ENCODE data around the gene CDS2.

The CDS2 gene

GRCh38 chr20:5171790-5172164 lies 45.0 kb downstream of the CDS2 start:
- Histone ChIP-seq H3K23ac (ENCODE audit: low read length) (no peak overlapping the region), H3K56ac (ENCODE audit: low read length) (no peak overlapping the region), H3K79me2 (ENCODE audit: control insufficient read depth, insufficient read depth, low read length) (no peaks in the 10 kb centered on the region), H3K4me3 (ENCODE audit: low read length) (no peak overlapping the region), H3K9ac (ENCODE audit: low read length) (no peak overlapping the region), H2BK15ac (replicated peaks; ENCODE audit: low read depth) (no peak overlapping the region), H3K4me1 (ENCODE audit: control insufficient read depth, low read depth, low read length) (peaks cover 5% of the 10 kb centered on the region), H3K4me2 (ENCODE audit: low read length) (no peak overlapping the region), H4K5ac (ENCODE audit: low read length) (no peak overlapping the region), H2BK120ac (ENCODE audit: low read depth, low read length) (no peak overlapping the region), H3K27me3 (ENCODE audit: insufficient read depth, low read length, poor library complexity) (no peaks in the 10 kb centered on the region), H4K8ac (ENCODE audit: low read depth, low read length) (no peak overlapping the region), H3K36me3 (ENCODE audit: control insufficient read depth, insufficient read depth, low read length) (no peaks in the 10 kb centered on the region), H2AK5ac (ENCODE audit: low read length) (no peak overlapping the region), H3K79me1 (ENCODE audit: low read length) (peaks cover 20% of the 10 kb centered on the region), H3K27ac (ENCODE audit: low read depth, low read length) (no peak overlapping the region), H3K4ac (ENCODE audit: low read depth, low read length) (no peak overlapping the region), H2BK5ac (ENCODE audit: low read length) (no peak overlapping the region), H3K18ac (ENCODE audit: low read length) (no peak overlapping the region)
- no CpG with 5 or more reads among the region's 4 CpGs for WGBS (ENCODE audit: extremely low coverage, insufficient coverage, low lambda C conversion rate)
- no peak for DNase-seq

GRCh38 chr20:5172167-5172601 lies 45.4 kb downstream of the CDS2 start:
- Histone ChIP-seq H3K9ac (ENCODE audit: low read length) (no peak overlapping the region), H2BK15ac (replicated peaks; ENCODE audit: low read depth) (no peak overlapping the region), H2AK5ac (ENCODE audit: low read length) (no peak overlapping the region), H3K79me1 (ENCODE audit: low read length) (peaks cover 18% of the 10 kb centered on the region), H2BK120ac (ENCODE audit: low read depth, low read length) (no peak overlapping the region), H3K56ac (ENCODE audit: low read length) (no peak overlapping the region), H2BK5ac (ENCODE audit: low read length) (no peak overlapping the region), H3K18ac (ENCODE audit: low read length) (no peak overlapping the region), H3K4ac (ENCODE audit: low read depth, low read length) (no peak overlapping the region), H4K5ac (ENCODE audit: low read length) (no peak overlapping the region), H3K4me3 (ENCODE audit: low read length) (no peak overlapping the region), H3K27me3 (ENCODE audit: insufficient read depth, low read length, poor library complexity) (no peaks in the 10 kb centered on the region), H3K4me2 (ENCODE audit: low read length) (no peak overlapping the region), H3K23ac (ENCODE audit: low read length) (no peak overlapping the region), H3K27ac (ENCODE audit: low read depth, low read length) (no peak overlapping the region), H3K79me2 (ENCODE audit: control insufficient read depth, insufficient read depth, low read length) (no peaks in the 10 kb centered on the region), H3K36me3 (ENCODE audit: control insufficient read depth, insufficient read depth, low read length) (no peaks in the 10 kb centered on the region), H4K8ac (ENCODE audit: low read depth, low read length) (no peak overlapping the region), H3K4me1 (ENCODE audit: control insufficient read depth, low read depth, low read length) (peaks cover 5% of the 10 kb centered on the region)
- DNase-seq: no peak
- WGBS (ENCODE audit: extremely low coverage, insufficient coverage, low lambda C conversion rate): no CpG with 5 or more reads among the region's 8 CpGs

- H3K36me3 ChIP-seq (ENCODE audit: control insufficient read depth, insufficient read depth, low read length): no peaks in the 10 kb centered on the region
- peaks cover 18% of the 10 kb centered on the region for H3K79me1 ChIP-seq (ENCODE audit: low read length)
- H3K4me1 ChIP-seq (ENCODE audit: control insufficient read depth, low read depth, low read length): peaks cover 5% of the 10 kb centered on the region
- no peak overlapping the region for H3K4ac ChIP-seq (ENCODE audit: low read depth, low read length)
- H3K23ac ChIP-seq (ENCODE audit: low read length): no peak overlapping the region
- no peak overlapping the region for H4K5ac ChIP-seq (ENCODE audit: low read length)
- no peak overlapping the region for H4K8ac ChIP-seq (ENCODE audit: low read depth, low read length)
- no peak overlapping the region for H3K18ac ChIP-seq (ENCODE audit: low read length)
- no peak overlapping the region for H2AK5ac ChIP-seq (ENCODE audit: low read length)
- H3K27ac ChIP-seq (ENCODE audit: low read depth, low read length): no peak overlapping the region
- no peak overlapping the region for H3K4me2 ChIP-seq (ENCODE audit: low read length)
- WGBS (ENCODE audit: extremely low coverage, insufficient coverage, low lambda C conversion rate): no CpG with 5 or more reads among the region's 8 CpGs
- no peak overlapping the region for H2BK5ac ChIP-seq (ENCODE audit: low read length)
- H2BK15ac ChIP-seq (replicated peaks; ENCODE audit: low read depth): no peak overlapping the region
- H2BK120ac ChIP-seq (ENCODE audit: low read depth, low read length): no peak overlapping the region
- H3K56ac ChIP-seq (ENCODE audit: low read length): no peak overlapping the region
- H3K79me2 ChIP-seq (ENCODE audit: control insufficient read depth, insufficient read depth, low read length): no peaks in the 10 kb centered on the region
- no peak overlapping the region for H3K9ac ChIP-seq (ENCODE audit: low read length)
- H3K4me3 ChIP-seq (ENCODE audit: low read length): no peak overlapping the region
- no peak for DNase-seq
- H3K27me3 ChIP-seq (ENCODE audit: insufficient read depth, low read length, poor library complexity): no peaks in the 10 kb centered on the region
These were observed 46.2 kb downstream of the CDS2 start for GRCh38 chr20:5172903-5173463.

- Histone ChIP-seq H3K9ac (ENCODE audit: low read length) (no peak overlapping the region), H2BK120ac (ENCODE audit: low read depth, low read length) (no peak overlapping the region), H3K27ac (ENCODE audit: low read depth, low read length) (no peak overlapping the region), H4K5ac (ENCODE audit: low read length) (no peak overlapping the region), H3K79me2 (ENCODE audit: control insufficient read depth, insufficient read depth, low read length) (no peaks in the 10 kb centered on the region), H3K18ac (ENCODE audit: low read length) (no peak overlapping the region), H2BK5ac (ENCODE audit: low read length) (no peak overlapping the region), H3K79me1 (ENCODE audit: low read length) (peaks cover 18% of the 10 kb centered on the region), H4K8ac (ENCODE audit: low read depth, low read length) (no peak overlapping the region), H2AK5ac (ENCODE audit: low read length) (no peak overlapping the region), H2BK15ac (replicated peaks; ENCODE audit: low read depth) (no peak overlapping the region), H3K4me1 (ENCODE audit: control insufficient read depth, low read depth, low read length) (peaks cover 4% of the 10 kb centered on the region), H3K4me2 (ENCODE audit: low read length) (no peak overlapping the region), H3K4ac (ENCODE audit: low read depth, low read length) (no peak overlapping the region), H3K27me3 (ENCODE audit: insufficient read depth, low read length, poor library complexity) (no peaks in the 10 kb centered on the region), H3K36me3 (ENCODE audit: control insufficient read depth, insufficient read depth, low read length) (no peaks in the 10 kb centered on the region), H3K23ac (ENCODE audit: low read length) (no peak overlapping the region), H3K56ac (ENCODE audit: low read length) (no peak overlapping the region), H3K4me3 (ENCODE audit: low read length) (no peak overlapping the region)
- no CpG with 5 or more reads among the region's 4 CpGs for WGBS (ENCODE audit: extremely low coverage, insufficient coverage, low lambda C conversion rate)
- DNase-seq: no peak
These were observed 46.9 kb downstream of the CDS2 start for GRCh38 chr20:5173751-5174150.

GRCh38 chr20:5177071-5177470 lies 50.3 kb downstream of the CDS2 start:
- Histone ChIP-seq H3K4me1 (ENCODE audit: control insufficient read depth, low read depth, low read length) (no peaks in the 10 kb centered on the region), H3K4me2 (ENCODE audit: low read length) (no peak overlapping the region), H3K23ac (ENCODE audit: low read length) (no peak overlapping the region), H4K5ac (ENCODE audit: low read length) (no peak overlapping the region), H3K27me3 (ENCODE audit: insufficient read depth, low read length, poor library complexity) (no peaks in the 10 kb centered on the region), H3K56ac (ENCODE audit: low read length) (no peak overlapping the region), H3K9ac (ENCODE audit: low read length) (no peak overlapping the region), H3K4ac (ENCODE audit: low read depth, low read length) (no peak overlapping the region), H3K79me2 (ENCODE audit: control insufficient read depth, insufficient read depth, low read length) (no peaks in the 10 kb centered on the region), H2AK5ac (ENCODE audit: low read length) (no peak overlapping the region), H3K18ac (ENCODE audit: low read length) (no peak overlapping the region), H3K36me3 (ENCODE audit: control insufficient read depth, insufficient read depth, low read length) (no peaks in the 10 kb centered on the region), H3K79me1 (ENCODE audit: low read length) (peaks cover 7% of the 10 kb centered on the region), H2BK5ac (ENCODE audit: low read length) (no peak overlapping the region), H4K8ac (ENCODE audit: low read depth, low read length) (no peak overlapping the region), H2BK15ac (replicated peaks; ENCODE audit: low read depth) (no peak overlapping the region), H2BK120ac (ENCODE audit: low read depth, low read length) (no peak overlapping the region), H3K27ac (ENCODE audit: low read depth, low read length) (no peak overlapping the region), H3K4me3 (ENCODE audit: low read length) (no peak overlapping the region)
- WGBS (ENCODE audit: extremely low coverage, insufficient coverage, low lambda C conversion rate): no CpG with 5 or more reads among the region's 6 CpGs
- DNase-seq: peak; percentile 50

- no peak overlapping the region for H3K4me2 ChIP-seq (ENCODE audit: low read length)
- H3K4ac ChIP-seq (ENCODE audit: low read depth, low read length): no peak overlapping the region
- H3K9ac ChIP-seq (ENCODE audit: low read length): no peak overlapping the region
- H2BK15ac ChIP-seq (replicated peaks; ENCODE audit: low read depth): no peak overlapping the region
- no CpG with 5 or more reads among the region's 3 CpGs for WGBS (ENCODE audit: extremely low coverage, insufficient coverage, low lambda C conversion rate)
- H2AK5ac ChIP-seq (ENCODE audit: low read length): no peak overlapping the region
- H3K56ac ChIP-seq (ENCODE audit: low read length): no peak overlapping the region
- no peaks in the 10 kb centered on the region for H3K36me3 ChIP-seq (ENCODE audit: control insufficient read depth, insufficient read depth, low read length)
- H3K23ac ChIP-seq (ENCODE audit: low read length): no peak overlapping the region
- no peak for DNase-seq
- no peak overlapping the region for H2BK5ac ChIP-seq (ENCODE audit: low read length)
- no peak overlapping the region for H3K4me3 ChIP-seq (ENCODE audit: low read length)
- no peaks in the 10 kb centered on the region for H3K4me1 ChIP-seq (ENCODE audit: control insufficient read depth, low read depth, low read length)
- H3K79me2 ChIP-seq (ENCODE audit: control insufficient read depth, insufficient read depth, low read length): no peaks in the 10 kb centered on the region
- H3K27me3 ChIP-seq (ENCODE audit: insufficient read depth, low read length, poor library complexity): no peaks in the 10 kb centered on the region
- H3K79me1 ChIP-seq (ENCODE audit: low read length): peaks cover 3% of the 10 kb centered on the region
- no peak overlapping the region for H4K5ac ChIP-seq (ENCODE audit: low read length)
- H2BK120ac ChIP-seq (ENCODE audit: low read depth, low read length): no peak overlapping the region
- no peak overlapping the region for H3K18ac ChIP-seq (ENCODE audit: low read length)
- no peak overlapping the region for H4K8ac ChIP-seq (ENCODE audit: low read depth, low read length)
- no peak overlapping the region for H3K27ac ChIP-seq (ENCODE audit: low read depth, low read length)
These were observed 51.2 kb downstream of the CDS2 start for GRCh38 chr20:5178046-5178445.
